ENCODE results near the gene GPRIN1. TPM values are rescaled to one million over a fixed set of nuclear protein-coding genes. Genes with fewer than 3 reads are reported as not detected.

GPRIN1 gene
- total RNA-seq, 2 experiments from 2014 or later = 1.9 to 2.5 TPM

DNA sequence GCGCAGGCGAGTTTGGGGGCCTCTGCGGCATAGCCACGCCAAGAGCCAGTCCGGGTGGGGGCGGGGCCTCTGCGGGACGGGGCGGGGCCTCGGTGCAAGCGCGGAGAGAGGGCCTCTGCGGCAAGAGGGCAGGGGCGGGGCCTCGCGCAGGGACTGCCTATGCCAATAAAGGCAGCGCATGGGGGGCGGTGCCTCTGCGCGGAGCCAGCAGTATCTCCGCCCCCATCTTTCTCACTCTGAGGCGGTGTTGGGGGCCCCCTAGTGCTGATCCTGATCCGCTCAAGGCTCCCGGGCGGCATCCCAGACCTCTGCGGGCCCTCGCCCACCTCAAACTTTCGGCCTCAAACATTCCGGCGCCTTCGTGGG, 9.2 kb upstream of the GPRIN1 start:
- Mint-ChIP-seq H3K27me3 (ENCODE audit: low read depth) (peaks cover 65% of the 10 kb centered on the region), H3K4me3 (no peak overlapping the region), H3K4me1 (ENCODE audit: low read depth) (peaks cover 14% of the 10 kb centered on the region), H3K9me3 (ENCODE audit: insufficient read depth) (no peaks in the 10 kb centered on the region), H3K36me3 (ENCODE audit: low read depth) (no peaks in the 10 kb centered on the region), H3K27ac (no peak overlapping the region)
- DNase-seq (peak; percentile 84), ATAC-seq (peak; percentile 95)
- ChIA-PET CTCF (no interaction called here), POLR2A (no interaction called here)

- peaks cover 65% of the 10 kb centered on the region for H3K27me3 Mint-ChIP-seq (ENCODE audit: low read depth)
- ChIA-PET POLR2A (no interaction called here), CTCF (no interaction called here)
- H3K9me3 Mint-ChIP-seq (ENCODE audit: insufficient read depth) = no peaks in the 10 kb centered on the region
- ATAC-seq (no peak), DNase-seq (no peak)
- H3K36me3 Mint-ChIP-seq (ENCODE audit: low read depth) = no peaks in the 10 kb centered on the region
- H3K4me1 Mint-ChIP-seq (ENCODE audit: low read depth) = peaks cover 14% of the 10 kb centered on the region
- no peak overlapping the region for H3K27ac Mint-ChIP-seq
- H3K4me3 Mint-ChIP-seq = no peak overlapping the region
Measured at GRCh38 chr5:176618783-176619182, 8.8 kb upstream of the GPRIN1 start.

DNA sequence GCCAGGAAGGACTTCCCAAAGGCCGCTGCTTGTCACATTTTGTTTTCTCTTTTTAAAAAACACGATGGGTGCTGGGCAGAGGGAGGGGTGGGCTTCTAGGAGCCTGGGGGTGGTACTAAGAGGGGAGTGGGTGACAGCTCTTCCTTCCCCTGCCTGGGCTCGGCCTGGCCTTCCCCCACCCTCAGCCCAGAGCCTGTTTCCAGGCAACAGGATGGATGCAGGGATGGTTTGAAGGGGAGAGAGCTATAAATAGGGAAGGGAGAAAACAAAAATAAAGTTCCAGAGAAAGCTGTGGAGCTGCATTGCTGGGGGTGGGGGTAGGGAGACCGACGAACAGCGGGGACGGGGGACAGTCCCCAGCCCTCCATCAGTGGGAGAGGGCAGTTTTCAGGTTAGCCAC, 6.6 kb upstream of the GPRIN1 start:
- peaks cover 70% of the 10 kb centered on the region for H3K27me3 Mint-ChIP-seq (ENCODE audit: low read depth)
- no peaks in the 10 kb centered on the region for H3K36me3 Mint-ChIP-seq (ENCODE audit: low read depth)
- H3K27ac Mint-ChIP-seq = no peak overlapping the region
- DNase-seq (no peak), ATAC-seq (no peak)
- ChIA-PET POLR2A (no interaction called here), CTCF (interaction anchor here (1.6 kb wide), 1 partner anchor 14 kb away, joined by 5 read pairs; the partner anchor contains the start of genes EIF4E1B and SNCB)
- no peaks in the 10 kb centered on the region for H3K9me3 Mint-ChIP-seq (ENCODE audit: insufficient read depth)
- peaks cover 14% of the 10 kb centered on the region for H3K4me1 Mint-ChIP-seq (ENCODE audit: low read depth)
- H3K4me3 Mint-ChIP-seq = no peak overlapping the region

DNA sequence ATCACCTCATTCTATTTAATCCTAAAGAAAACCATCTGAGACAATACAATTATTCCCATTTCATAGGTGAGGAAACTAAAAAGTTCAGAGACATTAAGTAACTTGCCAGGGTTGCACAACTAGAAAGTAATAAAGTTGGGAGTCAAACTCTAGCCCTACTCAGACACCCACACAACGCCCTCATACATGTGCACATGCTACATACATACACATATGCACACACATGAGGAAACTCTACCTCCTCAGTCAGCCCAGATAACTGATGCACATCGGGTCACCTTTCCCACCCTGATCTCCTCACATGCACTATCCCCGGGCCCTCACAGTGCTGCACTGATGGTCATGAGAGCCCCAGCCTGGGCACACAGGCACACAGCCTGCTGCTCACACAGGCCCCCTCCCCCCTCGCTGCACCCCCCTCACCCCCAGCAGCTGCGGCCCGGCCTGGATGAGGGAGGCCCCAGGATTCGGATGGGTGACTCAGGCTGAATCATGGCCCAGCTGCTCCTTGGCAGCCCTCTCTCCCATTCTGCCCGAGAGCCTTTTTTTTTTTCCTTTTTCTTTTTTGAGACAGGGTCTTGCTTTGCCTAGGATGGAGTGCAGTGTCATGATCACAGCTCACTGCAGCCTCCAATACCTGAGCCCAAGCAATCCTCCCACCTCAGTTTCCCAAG, 5.0 kb upstream of the GPRIN1 start:
- ATAC-seq = no peak
- no peak overlapping the region for H3K4me3 Mint-ChIP-seq
- CTCF ChIA-PET = no interaction called here

DNA sequence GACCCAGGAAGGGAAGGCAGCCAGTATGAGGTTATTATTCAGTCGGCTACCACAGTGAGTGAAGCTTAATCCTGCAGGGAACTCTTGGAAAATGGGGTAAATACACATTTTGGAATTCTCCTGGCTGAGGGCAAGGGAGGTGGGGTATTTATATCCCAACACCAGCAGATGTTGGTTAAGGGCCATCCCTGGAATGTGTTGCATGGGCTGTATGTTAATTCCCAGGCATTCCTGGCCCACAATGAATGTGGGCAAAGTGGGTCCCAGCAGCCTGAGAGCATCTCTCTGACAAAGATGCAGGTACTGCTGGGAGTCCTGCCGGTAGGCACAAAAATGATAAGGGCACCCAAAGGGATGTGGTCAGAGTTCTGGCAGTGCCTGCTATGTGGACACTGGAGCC, 2.9 kb upstream of the GPRIN1 start:
- H3K9me3 Mint-ChIP-seq (ENCODE audit: insufficient read depth) = no peaks in the 10 kb centered on the region
- H3K27ac Mint-ChIP-seq = no peak overlapping the region
- H3K4me3 Mint-ChIP-seq = no peak overlapping the region
- CTCF ChIA-PET = no interaction called here
- H3K4me1 Mint-ChIP-seq (ENCODE audit: low read depth) = peaks cover 11% of the 10 kb centered on the region
- H3K36me3 Mint-ChIP-seq (ENCODE audit: low read depth) = no peaks in the 10 kb centered on the region
- POLR2A ChIA-PET = no interaction called here
- ATAC-seq (no peak), DNase-seq (no peak)
- H3K27me3 Mint-ChIP-seq (ENCODE audit: low read depth) = peaks cover 57% of the 10 kb centered on the region

More for the DNA sequence above, 5.0 kb upstream of the GPRIN1 start:
- POLR2A ChIA-PET = no interaction called here
- no peak for DNase-seq
- Mint-ChIP-seq H3K27ac (no peak overlapping the region), H3K27me3 (ENCODE audit: low read depth) (peaks cover 62% of the 10 kb centered on the region), H3K9me3 (ENCODE audit: insufficient read depth) (no peaks in the 10 kb centered on the region), H3K4me1 (ENCODE audit: low read depth) (peaks cover 9% of the 10 kb centered on the region), H3K36me3 (ENCODE audit: low read depth) (no peaks in the 10 kb centered on the region)

GRCh38 chr5:176612008-176612407, 2.1 kb upstream of the GPRIN1 start:
- Mint-ChIP-seq H3K9me3 (ENCODE audit: insufficient read depth) (no peaks in the 10 kb centered on the region), H3K4me3 (no peak overlapping the region), H3K36me3 (ENCODE audit: low read depth) (no peaks in the 10 kb centered on the region), H3K27ac (no peak overlapping the region), H3K27me3 (ENCODE audit: low read depth) (peaks cover 54% of the 10 kb centered on the region), H3K4me1 (ENCODE audit: low read depth) (peaks cover 11% of the 10 kb centered on the region)
- ChIA-PET POLR2A (no interaction called here), CTCF (no interaction called here)
- ATAC-seq (no peak), DNase-seq (no peak)

DNA sequence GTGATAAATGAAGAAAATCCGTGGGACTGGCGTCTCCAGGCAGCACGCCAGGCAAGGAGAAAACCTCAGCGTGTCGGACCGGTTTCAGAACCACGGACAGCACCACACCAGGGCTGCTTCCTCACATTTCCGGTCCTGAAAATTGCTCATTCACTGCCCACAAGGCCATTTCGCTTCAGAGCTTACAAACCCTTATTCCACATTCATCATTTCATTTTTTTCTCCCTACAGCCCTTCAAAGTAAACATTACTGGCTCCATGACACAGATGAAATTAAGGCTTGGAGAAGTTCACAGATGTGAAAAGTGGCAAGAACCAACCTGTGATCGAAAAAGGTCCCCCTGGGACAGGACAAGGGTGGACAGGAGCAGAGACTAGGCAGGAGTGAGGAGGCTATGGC, 1.5 kb upstream of the GPRIN1 start:
- Mint-ChIP-seq H3K27ac (no peak overlapping the region), H3K9me3 (ENCODE audit: insufficient read depth) (no peaks in the 10 kb centered on the region), H3K36me3 (ENCODE audit: low read depth) (no peaks in the 10 kb centered on the region), H3K27me3 (ENCODE audit: low read depth) (peaks cover 50% of the 10 kb centered on the region), H3K4me1 (ENCODE audit: low read depth) (peaks cover 11% of the 10 kb centered on the region), H3K4me3 (no peak overlapping the region)
- CTCF ChIA-PET = no interaction called here
- no peak for ATAC-seq
- peak; percentile 81 for DNase-seq
- POLR2A ChIA-PET = no interaction called here

DNA sequence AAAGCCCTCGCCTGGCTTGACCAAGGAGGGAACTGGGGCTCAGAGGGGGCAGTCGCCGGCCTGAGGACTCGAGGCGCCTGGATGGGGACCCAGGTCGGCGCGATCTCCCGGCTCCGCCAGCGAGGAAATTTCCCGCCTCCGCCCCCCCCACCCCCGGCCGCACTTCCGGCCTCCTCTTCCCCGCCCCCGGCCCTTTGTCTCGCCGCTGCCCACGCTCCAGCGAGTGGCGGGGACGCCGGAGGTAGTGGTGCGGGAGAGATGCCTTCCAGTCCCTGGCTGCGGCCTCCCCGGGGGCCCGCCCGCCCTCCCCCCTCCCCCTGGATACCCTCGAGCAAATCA, 448 bp upstream of the GPRIN1 start:
- DNase-seq (no peak), ATAC-seq (no peak)
- Mint-ChIP-seq H3K36me3 (ENCODE audit: low read depth) (no peaks in the 10 kb centered on the region), H3K4me3 (peak overlapping the region; percentile 66), H3K4me1 (ENCODE audit: low read depth) (peaks cover 11% of the 10 kb centered on the region), H3K9me3 (ENCODE audit: insufficient read depth) (no peaks in the 10 kb centered on the region), H3K27ac (no peak overlapping the region), H3K27me3 (ENCODE audit: low read depth) (peaks cover 43% of the 10 kb centered on the region)
- ChIA-PET CTCF (no interaction called here), POLR2A (no interaction called here)

DNA sequence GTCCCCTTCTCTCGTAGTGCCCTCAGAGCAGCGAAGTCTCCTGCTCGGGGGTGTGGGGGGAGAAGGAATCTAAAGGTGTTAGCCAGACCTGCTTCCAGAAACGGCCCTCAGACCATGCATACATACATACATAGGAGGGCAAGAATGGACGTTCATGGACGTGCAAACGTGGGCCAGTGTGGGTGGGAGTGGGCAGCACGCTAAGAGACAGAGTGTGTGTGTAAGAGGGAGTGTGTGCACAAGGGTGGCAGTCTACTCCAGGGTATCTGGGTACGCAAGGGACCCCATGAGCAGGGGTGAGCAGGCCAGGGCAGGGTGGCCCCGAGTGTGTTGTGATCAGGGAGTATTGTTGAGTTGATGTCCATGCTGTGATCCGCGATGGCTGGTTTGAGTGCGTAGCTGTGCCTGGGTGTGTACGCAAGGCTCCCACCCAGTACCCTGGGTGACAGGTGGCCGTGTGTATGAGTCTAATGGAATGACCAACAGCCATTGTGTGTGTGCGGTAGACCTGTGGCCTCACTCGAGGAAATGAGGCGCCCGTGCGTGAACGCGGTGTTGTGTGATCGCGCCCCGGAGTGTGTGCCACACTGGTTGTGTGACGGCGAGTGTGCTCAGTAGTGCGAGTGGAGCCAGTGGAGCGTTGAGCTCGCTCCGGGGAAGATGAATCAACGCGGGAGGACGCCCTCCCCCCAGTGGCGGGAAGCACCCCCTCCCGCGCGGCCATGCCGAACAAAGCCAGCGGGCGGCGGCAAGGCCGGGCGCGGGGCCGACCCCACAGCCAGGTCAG, 826 bp downstream of the GPRIN1 start:
- peaks cover 36% of the 10 kb centered on the region for H3K27me3 Mint-ChIP-seq (ENCODE audit: low read depth)
- no peaks in the 10 kb centered on the region for H3K9me3 Mint-ChIP-seq (ENCODE audit: insufficient read depth)
- peak overlapping the region; percentile 73 for H3K27ac Mint-ChIP-seq
- ChIA-PET POLR2A (interaction anchor here (1.1 kb wide), 1 partner anchor 161 kb away, joined by 3 read pairs; the partner anchor contains the start of gene FAF2), CTCF (no interaction called here)
- peaks cover 11% of the 10 kb centered on the region for H3K4me1 Mint-ChIP-seq (ENCODE audit: low read depth)
- DNase-seq (no peak), ATAC-seq (no peak)
- H3K36me3 Mint-ChIP-seq (ENCODE audit: low read depth) = no peaks in the 10 kb centered on the region
- peak overlapping the region; percentile 85 for H3K4me3 Mint-ChIP-seq

DNA sequence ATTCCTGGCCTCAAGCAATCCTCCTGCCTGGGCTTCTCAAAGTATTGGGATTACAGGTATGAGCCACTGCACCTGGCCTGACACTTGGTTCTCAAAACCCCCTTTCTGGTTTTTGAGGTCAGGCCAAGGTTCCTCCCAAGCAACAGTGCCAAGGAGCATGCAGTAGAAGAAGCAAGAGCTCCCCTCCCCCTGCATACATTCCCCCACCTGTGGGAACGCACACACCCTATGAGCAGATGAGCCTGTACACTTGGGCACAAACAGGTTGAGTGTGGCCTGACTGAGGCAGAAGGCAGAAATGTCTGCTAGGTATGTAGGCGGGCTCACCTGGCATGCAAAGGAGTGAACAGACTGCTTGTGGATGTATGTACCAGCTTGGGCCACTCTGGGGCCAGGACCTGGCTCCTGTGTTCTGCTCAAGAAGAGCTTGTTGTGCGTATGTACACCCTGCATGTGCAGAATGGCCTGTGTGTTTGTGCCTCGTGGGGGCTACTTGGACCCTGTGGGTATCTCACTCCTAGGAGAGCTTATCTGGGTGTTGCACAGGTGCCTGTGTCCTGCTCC, 1.7 kb downstream of the GPRIN1 start:
- Mint-ChIP-seq H3K27me3 (ENCODE audit: low read depth) (peaks cover 33% of the 10 kb centered on the region), H3K4me1 (ENCODE audit: low read depth) (peaks cover 11% of the 10 kb centered on the region), H3K36me3 (ENCODE audit: low read depth) (no peaks in the 10 kb centered on the region), H3K9me3 (ENCODE audit: insufficient read depth) (no peaks in the 10 kb centered on the region), H3K27ac (no peak overlapping the region), H3K4me3 (peak overlapping the region; percentile 85)
- no peak for DNase-seq
- ATAC-seq = no peak
- CTCF ChIA-PET = no interaction called here
- POLR2A ChIA-PET = interaction anchor here (0.6 to 1.1 kb wide), 2 partner anchors 160 to 769 kb away, joined by 3 read pairs; partner anchors contain the start of gene FAF2

- ChIA-PET POLR2A (no interaction called here), CTCF (interaction anchor here (1.0 to 2.5 kb wide), 3 partner anchors 10 to 53 kb away, joined by 3 to 10 read pairs (median 6); no protein-coding TSS in a partner anchor)
- H3K4me3 Mint-ChIP-seq = no peak overlapping the region
- H3K4me1 Mint-ChIP-seq (ENCODE audit: low read depth) = peaks cover 11% of the 10 kb centered on the region
- no peak for ATAC-seq
- no peak for DNase-seq
- no peaks in the 10 kb centered on the region for H3K36me3 Mint-ChIP-seq (ENCODE audit: low read depth)
- peaks cover 27% of the 10 kb centered on the region for H3K27me3 Mint-ChIP-seq (ENCODE audit: low read depth)
- no peaks in the 10 kb centered on the region for H3K9me3 Mint-ChIP-seq (ENCODE audit: insufficient read depth)
- H3K27ac Mint-ChIP-seq = no peak overlapping the region
Measured at GRCh38 chr5:176606875-176607274, 3.1 kb downstream of the GPRIN1 start.

GRCh38 chr5:176606032-176606431, 3.9 kb downstream of the GPRIN1 start:
- no peak overlapping the region for H3K27ac Mint-ChIP-seq
- POLR2A ChIA-PET = no interaction called here
- no peak overlapping the region for H3K4me3 Mint-ChIP-seq
- no peaks in the 10 kb centered on the region for H3K9me3 Mint-ChIP-seq (ENCODE audit: insufficient read depth)
- peaks cover 11% of the 10 kb centered on the region for H3K4me1 Mint-ChIP-seq (ENCODE audit: low read depth)
- DNase-seq = no peak
- no peaks in the 10 kb centered on the region for H3K36me3 Mint-ChIP-seq (ENCODE audit: low read depth)
- no peak for ATAC-seq
- peaks cover 21% of the 10 kb centered on the region for H3K27me3 Mint-ChIP-seq (ENCODE audit: low read depth)
- CTCF ChIA-PET = interaction anchor here (1.8 to 2.5 kb wide), 3 partner anchors 9 to 55 kb away, joined by 4 to 10 read pairs (median 6); no protein-coding TSS in a partner anchor
